A673 (cell line): Measurements from ENCODE around the gene ACIN1. TPM values are rescaled to one million over a fixed set of nuclear protein-coding genes. Genes with fewer than 3 reads are reported as not detected.
A peak's percentile ranks its signal among the peaks of the same experiment; 100 is the strongest.

Experiments used
- BruUV-seq: library from RNA; stranded (reverse); fragments of 400-500 nt; replicated peaks from 2 replicates; lab custom pipeline; 2021; lab: Mats Ljungman, UMichigan
- CTCF ChIA-PET: fragments of 300-600 bp; sonication (Branson Sonifier 250); formaldehyde crosslinking; loops from one replicate; lab custom pipeline; 2022; ENCODE audit warnings: antibody characterized with exemption; lab: Charles Lee
- POLR2A ChIA-PET: fragments of 300-600 bp; sonication (Branson Sonifier 250); formaldehyde crosslinking; loops from one replicate; lab custom pipeline; 2022; ENCODE audit warnings: antibody characterized with exemption; ENCODE audit not compliant: low non-redundant PET; lab: Charles Lee
- DNase-seq: peaks from one replicate; pipeline ENCODE4 v3.0.0-alpha.2; 2015; ENCODE audit warnings: low spot score
- H3K27ac ChIP-seq: fragments of 200-600 bp; sonication (generic); 2 replicates; pipeline ENCODE4 v1.5.1; 2016; ENCODE audit warnings: mixed run types, low read depth, mild to moderate bottlenecking, mixed read lengths, antibody characterized with exemption, low read length; ENCODE audit not compliant: poor library complexity, severe bottlenecking
- H3K27me3 ChIP-seq: fragments of 200-600 bp; sonication (generic); replicated peaks from 2 replicates; pipeline ENCODE4 v1.6.1; 2017; ENCODE audit warnings: mixed run types, low read depth, mild to moderate bottlenecking, mixed read lengths, antibody characterized with exemption, low read length; ENCODE audit not compliant: insufficient read depth, poor library complexity
- H3K36me3 ChIP-seq: fragments of 200-600 bp; sonication (generic); 2 replicates; pipeline ENCODE4 v1.6.1; 2016; ENCODE audit warnings: mixed run types, mild to moderate bottlenecking, mixed read lengths, antibody characterized with exemption, low read length; ENCODE audit not compliant: insufficient read depth, poor library complexity, severe bottlenecking
- H3K4me1 ChIP-seq: fragments of 200-600 bp; sonication (generic); 2 replicates; pipeline ENCODE4 v1.6.1; 2017; ENCODE audit warnings: mixed run types, mild to moderate bottlenecking, mixed read lengths, antibody characterized with exemption, low read length; ENCODE audit not compliant: insufficient read depth, poor library complexity, severe bottlenecking
- H3K4me3 ChIP-seq: fragments of 200-600 bp; sonication (generic); 2 replicates; pipeline ENCODE4 v1.5.1; 2016; ENCODE audit warnings: low read depth, mixed run types, mild to moderate bottlenecking, mixed read lengths, low read length; ENCODE audit not compliant: poor library complexity, severe bottlenecking
- H3K9me3 ChIP-seq: fragments of 200-600 bp; sonication (generic); 2 replicates; pipeline ENCODE4 v1.6.1; 2016; ENCODE audit warnings: mixed run types, low read depth, mild to moderate bottlenecking, mixed read lengths, antibody characterized with exemption, low read length; ENCODE audit not compliant: poor library complexity, severe bottlenecking
- EZH2 ChIP-seq: fragments of 200-600 bp; sonication (generic); IDR thresholded peaks from 2 replicates; pipeline ENCODE4 v1.6.1; 2017; ENCODE audit warnings: borderline replicate concordance, low read depth, mild to moderate bottlenecking, mixed read lengths, antibody characterized with exemption, low read length; ENCODE audit not compliant: poor library complexity, severe bottlenecking
- intact Hi-C: fragments of 100-400 bp; cut with micrococcal nuclease; formaldehyde crosslinking; loops from one replicate; pipeline ENCODE4 v1.10.0; 2022; ENCODE audit not compliant: unreplicated experiment
- total RNA-seq: library from RNA; stranded (reverse); gene quantifications from 2 replicates; pipeline ENCODE4 v1.2.3, GENCODE V29; 2021
- TF ChIP-seq, protein P1 (sequence below): fragments of 300-800, 200-600 bp; sonication (generic); conservative IDR thresholded peaks from 2 replicates; pipeline ENCODE4 v1.5.1; 2017; ENCODE audit warnings: low read depth, mild to moderate bottlenecking, antibody characterized with exemption, low read length, moderate library complexity, mixed read lengths

ACIN1 gene
- total RNA-seq, 1 experiment from 2014 or later = 339 TPM

GRCh38 chr14:23078692-23079116 is 16.2 kb downstream of the ACIN1 start:
- Histone ChIP-seq H3K4me3 (no peak overlapping the region), H3K9me3 (no peaks in the 10 kb centered on the region), H3K27ac (no peak overlapping the region), H3K27me3 (no peaks in the 10 kb centered on the region), H3K4me1 (no peaks in the 10 kb centered on the region), H3K36me3 (peaks cover 94% of the 10 kb centered on the region)
- TF ChIP-seq, protein P1, sequence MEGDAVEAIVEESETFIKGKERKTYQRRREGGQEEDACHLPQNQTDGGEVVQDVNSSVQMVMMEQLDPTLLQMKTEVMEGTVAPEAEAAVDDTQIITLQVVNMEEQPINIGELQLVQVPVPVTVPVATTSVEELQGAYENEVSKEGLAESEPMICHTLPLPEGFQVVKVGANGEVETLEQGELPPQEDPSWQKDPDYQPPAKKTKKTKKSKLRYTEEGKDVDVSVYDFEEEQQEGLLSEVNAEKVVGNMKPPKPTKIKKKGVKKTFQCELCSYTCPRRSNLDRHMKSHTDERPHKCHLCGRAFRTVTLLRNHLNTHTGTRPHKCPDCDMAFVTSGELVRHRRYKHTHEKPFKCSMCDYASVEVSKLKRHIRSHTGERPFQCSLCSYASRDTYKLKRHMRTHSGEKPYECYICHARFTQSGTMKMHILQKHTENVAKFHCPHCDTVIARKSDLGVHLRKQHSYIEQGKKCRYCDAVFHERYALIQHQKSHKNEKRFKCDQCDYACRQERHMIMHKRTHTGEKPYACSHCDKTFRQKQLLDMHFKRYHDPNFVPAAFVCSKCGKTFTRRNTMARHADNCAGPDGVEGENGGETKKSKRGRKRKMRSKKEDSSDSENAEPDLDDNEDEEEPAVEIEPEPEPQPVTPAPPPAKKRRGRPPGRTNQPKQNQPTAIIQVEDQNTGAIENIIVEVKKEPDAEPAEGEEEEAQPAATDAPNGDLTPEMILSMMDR = no peak
- no peak for TF ChIP-seq EZH2
- BruUV-seq = no TSS peak
- intact Hi-C loops = no loop called here
- ChIA-PET CTCF (interaction anchor here (2.8 kb wide), 1 partner anchor 10 kb away, joined by 16 read pairs; no protein-coding TSS in a partner anchor), POLR2A (no interaction called here)
- DNase-seq = no peak

- DNase-seq = no peak
- H3K27me3 ChIP-seq = no peaks in the 10 kb centered on the region
- H3K9me3 ChIP-seq = no peaks in the 10 kb centered on the region
- TF ChIP-seq, protein P1 = no peak
- no peak for TF ChIP-seq EZH2
- no TSS peak for BruUV-seq
- H3K4me1 ChIP-seq = no peaks in the 10 kb centered on the region
- H3K27ac ChIP-seq = peak overlapping the region; percentile 14
- H3K36me3 ChIP-seq = peaks cover 96% of the 10 kb centered on the region
- intact Hi-C loops = no loop called here
- CTCF ChIA-PET = interaction anchor here (0.6 to 2.8 kb wide), 6 partner anchors 8 to 149 kb away, joined by 3 to 16 read pairs (median 6); partner anchors contain the start of genes ACIN1 and C14orf119
- POLR2A ChIA-PET = no interaction called here
- H3K4me3 ChIP-seq = no peak overlapping the region
Measured at GRCh38 chr14:23077962-23078361, 17.0 kb downstream of the ACIN1 start.

DNA sequence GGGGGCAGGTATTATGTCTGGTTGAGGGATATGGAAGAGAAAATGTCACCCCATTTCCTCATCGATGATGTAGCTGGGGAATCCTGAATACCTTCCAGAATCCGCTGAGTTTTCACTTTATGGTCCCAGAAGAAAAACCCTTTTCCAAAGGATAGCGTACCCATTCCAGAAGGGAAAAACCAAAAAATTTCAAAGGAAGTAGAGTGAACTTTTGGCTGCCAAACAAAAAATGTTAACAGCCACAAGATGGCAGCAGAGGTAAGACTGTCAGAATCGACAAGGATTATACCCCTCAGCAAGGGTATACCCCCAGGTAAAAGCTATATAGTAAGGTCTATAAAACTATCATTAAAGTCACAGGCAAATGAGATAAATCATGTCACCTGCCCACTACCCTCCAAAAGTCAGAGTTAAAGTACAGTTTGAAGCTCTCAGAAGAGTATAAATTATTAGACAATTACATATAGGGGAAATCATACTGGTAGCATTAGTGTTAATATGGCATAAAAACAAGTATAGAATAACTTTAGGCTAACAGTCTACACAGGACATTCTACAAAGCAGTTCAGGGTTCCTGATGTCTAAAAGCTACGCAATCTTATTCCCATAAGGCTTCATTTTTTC is 18.0 kb downstream of the ACIN1 start:
- no TSS peak for BruUV-seq
- CTCF ChIA-PET = interaction anchor here (0.5 to 2.8 kb wide), 11 partner anchors 8 to 560 kb away, joined by 3 to 16 read pairs (median 4); partner anchors contain the start of genes ACIN1, AJUBA and C14orf119
- no peak for TF ChIP-seq EZH2
- TF ChIP-seq, protein P1 = peak; percentile 76
- Histone ChIP-seq H3K4me1 (peaks cover 6% of the 10 kb centered on the region), H3K4me3 (no peak overlapping the region), H3K9me3 (no peaks in the 10 kb centered on the region), H3K36me3 (peaks cover 96% of the 10 kb centered on the region), H3K27ac (no peak overlapping the region), H3K27me3 (no peaks in the 10 kb centered on the region)
- no peak for DNase-seq
- intact Hi-C loops = no loop called here
- POLR2A ChIA-PET = no interaction called here
